ENCODE results near the gene ARGLU1.

ARGLU1 gene

DNA sequence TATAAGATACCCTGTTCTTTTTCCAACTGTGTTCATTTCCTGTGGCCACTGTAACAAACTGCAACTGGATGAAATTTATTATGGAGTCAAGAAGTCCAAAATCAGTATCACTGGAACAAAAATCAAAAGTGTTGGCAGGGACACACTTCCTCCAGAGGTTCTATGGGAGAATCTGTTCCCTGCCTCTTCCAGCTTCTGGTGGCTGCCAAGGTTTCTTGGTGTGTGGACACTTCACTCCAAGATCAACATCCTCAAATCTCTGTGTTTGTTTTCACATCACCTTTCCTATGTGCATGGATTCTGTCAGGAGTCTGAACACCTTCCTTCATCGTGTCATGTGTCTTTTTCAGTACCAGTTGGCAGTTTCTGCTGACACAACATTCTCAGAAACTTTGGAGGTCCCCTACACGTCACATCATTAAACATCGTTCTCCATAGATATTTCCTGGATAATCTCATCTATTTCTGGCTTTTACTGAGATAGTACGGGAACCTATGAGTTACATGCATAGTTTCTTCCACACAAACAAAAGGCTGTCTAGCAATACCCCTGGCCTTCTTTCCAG lies 17.3 kb downstream of the ARGLU1 start:
- no peak for FAIRE-seq
- DNase-seq (ENCODE audit: insufficient read length, low spot score) = no peak

DNA sequence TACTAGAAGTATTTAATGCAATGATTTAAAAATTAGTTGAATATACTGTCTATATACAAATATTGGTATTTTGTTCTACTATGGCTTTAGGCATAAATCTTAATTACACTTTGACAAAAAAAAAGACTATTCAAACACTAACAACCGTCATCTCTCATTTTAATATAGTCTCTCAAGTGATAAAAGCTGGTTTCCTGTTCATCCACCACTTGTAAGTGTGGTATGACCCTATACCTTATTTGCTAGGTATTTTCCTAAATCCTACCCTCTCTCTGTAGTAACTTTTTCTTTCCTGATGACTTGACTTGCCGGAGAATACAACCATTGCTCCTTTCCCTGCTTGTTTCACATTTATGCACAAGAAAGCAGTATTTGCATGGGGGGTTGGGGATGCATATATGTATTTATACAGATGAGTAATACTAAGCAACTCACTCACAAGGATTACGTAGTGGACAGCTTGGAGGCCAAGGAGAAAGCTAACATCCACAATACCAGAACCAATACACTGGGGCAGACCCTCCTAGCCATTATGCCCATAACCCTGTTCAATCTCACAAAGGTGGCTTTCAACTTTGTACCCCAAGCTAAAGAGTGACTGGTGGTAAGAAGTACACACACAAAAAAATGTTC lies 19.8 kb downstream of the ARGLU1 start:
- no peak for FAIRE-seq
- DNase-seq (ENCODE audit: insufficient read length, low spot score) = no peak

DNA sequence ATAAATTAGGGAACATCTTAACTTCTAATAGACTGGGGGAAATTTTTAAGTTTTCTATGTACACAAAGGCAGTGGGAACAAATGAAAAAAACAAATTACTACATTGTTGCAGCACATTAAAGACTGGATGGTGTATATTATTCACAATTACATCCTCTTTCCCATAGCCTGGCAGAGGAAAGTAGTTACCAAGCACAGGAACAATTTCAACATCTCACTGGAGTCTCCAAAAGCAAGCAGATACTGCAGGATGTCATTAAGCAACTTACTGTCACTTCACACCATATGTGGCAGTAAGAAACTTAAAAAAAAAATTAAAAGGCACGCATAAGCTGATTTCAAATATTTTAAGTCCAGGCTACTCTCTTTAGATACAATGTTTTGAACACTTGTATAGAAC lies 26.1 kb downstream of the ARGLU1 start:
- DNase-seq (ENCODE audit: insufficient read length, low spot score) (no peak), FAIRE-seq (no peak)

DNA sequence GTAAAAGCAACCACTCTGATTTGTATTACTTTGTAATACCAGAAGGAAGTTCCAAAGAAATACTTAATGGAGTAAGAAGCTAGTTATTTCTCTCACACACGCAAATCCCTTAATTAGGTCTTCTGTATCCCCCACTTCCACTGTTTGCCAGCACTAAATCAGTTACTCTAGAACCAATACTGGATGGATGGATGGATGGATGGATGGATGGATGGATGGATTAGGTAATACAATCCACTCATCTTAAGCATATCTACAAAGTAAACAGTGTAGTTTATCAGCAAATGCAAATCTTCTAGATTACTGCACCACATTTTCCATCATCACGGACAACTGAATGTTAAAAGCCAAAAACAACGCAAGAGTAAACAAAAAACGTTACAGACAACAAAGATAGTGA lies 27.3 kb downstream of the ARGLU1 start:
- FAIRE-seq (no peak), DNase-seq (ENCODE audit: insufficient read length, low spot score) (no peak)

DNA sequence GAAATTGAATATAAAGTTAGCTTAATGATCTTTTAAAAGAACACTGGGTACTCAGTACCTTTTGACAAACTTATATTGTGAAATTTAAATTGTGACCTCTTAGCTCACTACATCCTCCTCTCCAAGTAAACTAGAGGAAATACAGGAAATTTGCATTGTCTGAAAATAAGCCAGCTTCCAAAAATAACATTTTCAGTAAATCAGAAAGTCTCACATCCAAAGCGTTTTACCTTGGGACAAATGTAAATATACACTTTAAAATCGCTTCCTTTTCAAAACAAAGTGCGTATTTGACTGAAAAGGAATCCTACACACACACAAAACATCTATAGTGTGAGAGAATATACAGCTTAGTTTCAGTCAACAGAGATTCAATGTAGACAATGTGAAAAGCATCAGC lies 30.4 kb downstream of the ARGLU1 start:
- DNase-seq (ENCODE audit: insufficient read length, low spot score) (no peak), FAIRE-seq (no peak)

DNA sequence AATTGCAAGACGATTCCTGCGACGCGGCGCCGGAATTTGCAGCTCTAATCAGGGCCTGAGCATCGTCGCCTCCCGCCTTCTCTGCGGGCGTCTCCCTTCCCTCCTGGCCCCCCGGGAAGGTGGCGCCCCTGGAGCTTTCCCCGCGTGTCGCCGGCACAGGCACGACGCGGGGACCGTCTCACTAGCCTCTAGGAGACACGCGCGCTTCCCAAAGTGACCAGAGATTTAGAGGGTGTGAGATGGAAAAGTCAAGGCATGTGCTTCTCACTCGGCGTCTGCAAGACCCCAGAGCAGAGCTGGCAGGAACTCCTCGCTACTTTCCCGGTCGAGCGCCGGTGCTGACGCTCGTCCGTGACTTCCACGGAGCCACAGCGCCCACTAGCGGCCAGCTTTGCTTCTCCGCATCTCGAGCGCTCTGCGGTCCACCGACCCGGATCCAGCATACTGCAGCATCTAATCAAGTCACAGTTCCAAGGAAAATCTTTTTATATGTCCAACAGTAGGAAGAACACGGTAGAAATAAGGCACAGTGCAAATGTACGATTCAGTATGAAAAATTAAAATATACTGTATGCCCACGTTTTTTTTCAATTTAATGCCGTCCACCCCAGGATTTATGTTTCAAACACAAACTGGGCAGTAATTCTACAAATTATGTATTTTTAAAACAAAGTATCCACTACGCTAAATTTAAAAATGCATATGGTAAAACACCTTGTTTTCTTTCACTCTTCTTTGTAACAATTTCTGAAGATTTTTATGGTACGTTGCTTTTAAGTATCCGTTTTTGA lies 31.5 kb downstream of the ARGLU1 start:
- peak; percentile 56 for DNase-seq (ENCODE audit: insufficient read length, low spot score)
- no peak for FAIRE-seq

DNA sequence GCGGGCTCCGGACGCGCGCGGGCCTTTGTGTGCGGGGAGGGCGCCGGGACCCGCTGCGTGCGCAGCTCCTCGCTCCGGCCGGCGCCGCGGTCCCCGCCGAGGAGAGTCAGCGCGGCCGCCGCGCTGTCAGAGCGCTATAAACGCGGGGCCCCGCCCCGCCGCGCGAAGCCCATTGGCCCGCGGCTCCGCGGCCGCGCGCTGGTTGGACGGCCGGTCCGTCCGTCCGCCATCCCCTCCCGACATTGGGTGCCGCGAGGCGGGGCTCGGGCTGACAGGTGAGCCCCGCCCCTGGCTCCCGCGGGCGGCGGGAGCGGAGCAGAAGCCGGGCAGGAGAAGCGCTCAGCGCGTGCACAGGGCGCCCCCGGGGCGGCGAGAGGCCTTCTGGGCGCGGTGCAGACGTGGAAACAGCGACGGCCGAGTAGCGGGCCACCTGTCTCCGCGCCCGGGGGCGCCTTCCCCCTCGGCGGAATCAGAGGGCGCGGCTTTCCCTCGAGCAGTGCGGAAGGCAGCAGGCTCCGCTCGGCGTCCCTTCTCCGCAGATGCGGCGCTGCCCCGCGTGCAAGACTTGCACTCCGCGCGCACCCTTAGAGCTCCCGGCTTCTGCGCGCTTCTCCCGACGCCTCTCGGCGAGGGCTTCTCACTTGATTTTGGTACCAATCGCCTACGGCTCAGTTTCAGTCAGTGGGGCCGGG lies 32.2 kb downstream of the ARGLU1 start, which contains the start of gene EFNB2:
Gene EFNB2 (minus strand): TSS at position 111 of the 692 bp plus-strand sequence. CDS start 698 bp downstream, outside the sequence.
- peak; percentile 9 for FAIRE-seq
- peak; percentile 83 for DNase-seq (ENCODE audit: insufficient read length, low spot score)

DNA sequence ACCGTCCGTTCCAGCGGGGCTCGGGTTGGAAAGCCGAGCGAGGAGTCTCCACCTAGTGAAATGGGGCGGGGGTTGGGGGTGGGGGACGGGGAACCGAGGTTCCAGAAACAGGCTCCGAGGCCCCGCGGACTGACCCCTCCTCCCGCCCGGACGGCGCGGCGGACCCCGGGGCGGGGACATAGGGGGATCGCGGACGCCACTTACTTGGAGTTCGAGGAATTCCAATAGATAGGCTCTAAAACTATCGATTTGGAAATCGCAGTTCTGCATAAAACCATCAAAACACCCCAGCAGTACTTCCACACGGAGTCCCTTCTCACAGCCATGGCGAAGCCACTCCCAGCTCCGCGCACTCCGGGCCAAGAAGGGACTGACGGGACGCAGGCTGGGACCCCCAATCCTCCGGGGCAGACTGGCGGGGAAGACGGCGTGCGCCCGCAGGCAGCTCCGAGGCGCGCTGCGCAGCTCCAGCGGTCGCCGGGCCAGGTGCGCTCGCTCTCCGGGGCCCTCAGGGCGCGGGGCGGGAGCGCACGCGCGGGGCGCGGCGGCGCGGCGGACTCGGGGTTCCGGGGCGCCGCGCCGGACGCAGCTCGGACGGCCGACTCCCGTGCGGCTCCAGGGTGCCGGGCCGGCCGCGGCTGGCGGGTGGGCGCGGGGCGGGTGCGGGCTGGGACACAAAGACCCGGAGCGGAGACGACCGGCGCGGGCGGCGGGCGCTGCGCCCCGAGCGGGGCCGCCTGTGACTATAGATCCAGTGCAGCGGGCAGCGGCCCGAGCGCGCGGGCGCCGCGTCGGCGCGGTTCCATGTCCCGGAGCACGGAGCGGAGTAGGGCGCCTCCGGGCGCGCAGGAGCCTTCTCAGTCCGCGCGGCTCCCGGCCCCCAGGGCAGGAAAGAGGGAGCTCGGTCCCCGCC lies 33.0 kb downstream of the ARGLU1 start:
- DNase-seq (ENCODE audit: insufficient read length, low spot score) = no peak
- no peak for FAIRE-seq

DNA sequence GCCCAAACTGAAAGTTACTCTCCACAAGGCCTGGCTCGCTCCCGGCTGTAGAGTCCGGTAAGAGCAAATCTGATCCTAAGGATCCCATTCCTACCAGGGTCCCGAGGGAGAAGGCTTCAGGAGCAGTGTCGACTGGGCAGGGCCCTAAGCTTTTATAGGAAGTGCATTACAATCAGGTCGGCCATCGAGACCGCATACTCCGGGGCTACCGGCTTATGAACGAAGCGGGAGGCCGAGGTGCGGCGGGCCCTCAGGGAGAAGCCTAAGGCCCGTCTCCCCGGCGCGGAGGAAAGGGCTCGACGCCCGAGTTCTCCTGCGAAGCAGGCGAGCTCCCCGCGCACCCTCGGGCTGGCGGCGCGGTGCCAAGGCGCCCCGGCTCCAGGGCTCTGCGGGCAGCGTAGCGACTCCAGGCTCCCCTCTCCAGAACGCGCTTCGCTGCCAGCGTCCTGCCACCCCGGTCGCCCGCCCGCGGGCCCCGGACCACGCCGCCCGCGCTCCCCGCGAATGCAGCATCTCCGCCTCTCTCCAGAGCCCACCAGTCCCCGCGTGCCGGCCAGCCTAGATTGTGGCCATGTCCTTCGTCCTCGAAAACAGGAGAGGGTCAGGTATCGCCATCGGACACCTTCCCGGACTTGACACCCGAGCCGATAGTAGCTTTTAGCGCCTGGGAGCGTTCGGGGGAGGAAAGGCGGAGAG lies 33.8 kb downstream of the ARGLU1 start:
- DNase-seq (ENCODE audit: insufficient read length, low spot score) (peak; percentile 13), FAIRE-seq (no peak)

DNA sequence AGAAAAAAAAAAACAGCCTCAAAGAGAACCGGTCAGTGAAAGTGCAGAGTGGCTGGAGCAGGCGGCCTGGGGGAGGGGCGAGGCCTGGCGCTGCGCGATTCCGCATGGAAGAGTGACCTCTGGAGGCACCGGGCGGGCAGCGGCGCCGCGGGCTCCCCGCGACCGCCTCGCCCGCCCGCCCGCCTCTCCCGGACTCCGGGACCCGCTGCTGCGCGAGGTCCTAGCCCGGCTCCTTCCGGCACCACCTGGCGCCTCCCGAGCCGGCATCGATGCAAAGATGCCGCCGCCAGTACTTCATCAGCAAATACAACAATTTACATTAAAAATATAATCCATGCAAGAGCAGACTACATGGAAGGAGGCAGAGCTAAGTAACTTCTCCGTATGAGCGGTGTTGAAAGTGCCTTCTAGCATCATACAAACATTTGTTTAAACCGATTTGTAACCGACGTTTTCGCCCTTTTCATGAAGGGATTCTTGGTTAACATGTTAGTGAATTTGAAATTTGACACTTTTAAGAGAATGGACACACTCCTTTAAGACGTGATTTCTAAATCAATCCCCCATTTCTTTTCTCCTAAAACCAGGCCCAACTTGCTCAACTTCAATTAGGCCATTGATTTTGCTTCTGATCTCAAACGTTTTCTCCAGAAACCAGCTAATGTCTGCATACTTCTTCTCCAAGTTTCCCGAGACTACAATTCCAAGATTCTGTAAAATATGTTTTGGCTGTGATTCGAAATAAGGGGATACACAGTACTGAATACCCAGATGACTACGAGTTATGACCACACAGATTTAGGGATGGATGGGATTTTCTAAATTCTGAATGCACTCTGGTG lies 34.6 kb downstream of the ARGLU1 start:
- no peak for FAIRE-seq

DNA sequence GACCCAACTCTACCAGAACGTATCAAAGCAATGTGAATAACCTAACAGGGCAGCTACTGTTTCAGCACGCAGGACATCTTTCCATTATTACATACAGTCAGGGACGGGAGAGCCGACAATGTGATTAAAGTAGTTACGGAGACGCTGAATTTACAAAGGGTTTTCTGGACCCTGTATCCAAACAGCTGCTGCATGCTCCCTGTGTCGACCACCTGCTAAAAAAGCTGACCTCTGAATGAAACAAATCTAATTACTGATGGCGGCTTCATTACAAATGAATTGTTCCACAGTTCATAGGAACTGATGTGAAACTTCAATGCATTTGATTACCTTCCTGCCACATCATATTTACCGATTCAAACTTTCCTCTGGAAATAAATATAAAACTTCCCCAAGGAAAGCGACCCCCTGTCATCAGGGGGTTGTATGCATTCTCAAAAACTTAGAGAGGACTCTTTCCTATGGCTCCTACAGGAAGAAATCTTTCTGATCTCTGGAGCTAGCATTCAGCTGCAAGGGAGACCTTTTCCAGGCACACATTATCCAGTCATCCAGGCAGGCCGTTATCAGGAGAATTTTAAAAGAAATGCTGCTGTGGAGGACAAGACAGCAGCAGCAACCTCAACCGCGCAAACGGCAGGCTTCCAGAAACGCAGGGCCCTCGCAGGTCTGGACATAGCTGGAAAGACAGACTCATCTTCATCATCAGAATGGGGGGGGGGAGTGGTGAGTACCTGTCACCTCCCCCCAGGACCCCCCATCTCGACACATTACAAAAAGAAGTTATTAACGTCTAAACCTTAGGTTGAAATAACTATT lies 35.6 kb downstream of the ARGLU1 start:
- no peak for FAIRE-seq
- no peak for DNase-seq (ENCODE audit: insufficient read length, low spot score)

More for the DNA sequence above, 34.6 kb downstream of the ARGLU1 start:
- DNase-seq (ENCODE audit: insufficient read length, low spot score) = peak; percentile 38

DNA sequence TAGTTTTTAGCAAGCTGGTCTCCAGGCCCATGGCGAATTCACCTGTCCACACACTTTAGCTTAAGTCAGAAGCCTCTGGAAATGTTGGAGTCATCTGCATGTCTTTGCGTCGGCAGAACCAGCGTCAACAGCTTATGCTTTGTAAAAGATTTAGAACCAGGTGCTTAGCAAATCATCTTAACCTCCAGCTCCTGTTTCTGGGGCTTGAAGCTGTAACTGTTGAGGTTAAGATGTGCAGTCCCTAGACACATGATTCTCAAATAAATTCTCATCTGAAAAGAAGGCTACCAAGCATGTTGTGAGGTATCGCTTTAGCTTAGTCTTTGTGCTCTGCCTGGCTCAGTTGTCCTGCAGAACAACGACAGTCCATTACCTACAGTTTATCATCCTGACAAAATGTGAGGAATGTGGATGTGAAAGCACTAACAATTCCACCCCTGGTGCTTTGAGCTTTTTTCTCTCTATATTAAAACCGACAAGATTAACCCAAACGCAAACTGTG lies 36.9 kb downstream of the ARGLU1 start:
- no peak for FAIRE-seq
- DNase-seq (ENCODE audit: insufficient read length, low spot score) = no peak

DNA sequence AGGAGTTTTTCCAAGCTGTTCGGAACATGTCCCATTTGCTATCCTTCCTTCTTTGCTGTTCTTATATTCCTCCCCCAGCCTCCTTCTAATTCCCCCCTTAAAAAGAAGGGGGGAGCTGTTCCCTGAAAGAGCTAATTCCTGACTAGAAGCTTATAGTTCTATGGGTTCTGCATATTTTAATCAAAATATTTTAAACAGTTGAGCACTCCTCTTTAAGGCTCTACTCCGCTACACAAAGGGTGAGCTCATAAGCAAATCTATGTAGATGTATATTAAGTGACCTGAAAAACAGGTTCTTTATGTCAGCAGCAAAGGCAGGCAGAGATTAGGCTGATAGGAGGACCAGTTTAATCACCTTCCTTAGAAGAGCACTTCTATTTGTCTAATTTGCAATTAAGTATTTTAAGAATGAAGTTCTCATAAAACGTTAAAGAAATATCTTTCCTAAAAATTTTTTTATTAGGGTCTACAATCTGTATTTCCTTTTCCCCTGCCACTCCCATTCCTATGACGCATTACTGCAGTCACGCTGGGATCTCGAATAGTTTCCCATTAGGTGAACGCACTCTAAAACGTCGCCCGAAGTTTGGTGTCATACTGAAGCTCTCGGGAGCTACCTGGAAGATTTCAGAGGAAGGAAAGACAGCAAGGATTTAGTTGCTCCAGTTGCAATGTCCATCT lies 37.6 kb downstream of the ARGLU1 start:
- DNase-seq (ENCODE audit: insufficient read length, low spot score) (no peak), FAIRE-seq (no peak)

DNA sequence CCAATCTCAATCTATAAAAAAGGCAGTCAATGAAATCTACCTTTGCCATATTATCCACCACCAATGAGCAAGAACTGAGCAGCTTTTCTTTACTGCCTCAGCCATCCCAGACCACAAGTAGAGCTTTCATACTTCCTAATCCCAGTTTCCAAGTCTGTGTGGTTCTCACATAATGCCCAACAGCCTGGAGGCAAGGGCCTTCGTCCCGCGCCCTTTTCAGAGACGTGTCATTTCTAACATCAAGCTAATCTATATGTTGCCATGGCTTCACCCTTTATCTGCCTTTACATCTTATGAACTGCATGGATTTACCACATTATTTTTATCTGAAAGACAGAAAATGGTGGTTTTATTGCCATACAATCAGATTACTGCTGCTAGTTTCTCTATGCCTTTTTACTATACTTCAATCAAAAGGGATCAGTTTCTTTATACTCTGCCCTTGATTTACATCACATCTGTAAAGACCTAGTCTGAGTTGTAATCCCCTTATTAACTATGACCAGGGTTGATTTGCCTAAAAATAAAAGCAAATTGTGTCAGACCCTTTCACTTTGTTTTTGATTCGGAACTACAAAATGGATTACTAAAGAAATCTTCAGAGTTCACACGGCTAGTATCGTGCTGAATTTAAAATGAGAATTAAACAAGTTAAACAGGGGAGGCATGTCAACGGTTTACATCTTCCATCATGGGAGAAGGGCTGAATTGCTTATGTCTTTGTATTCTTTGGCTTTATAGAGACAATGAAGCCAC lies 38.3 kb downstream of the ARGLU1 start:
- no peak for DNase-seq (ENCODE audit: insufficient read length, low spot score)
- no peak for FAIRE-seq

DNA sequence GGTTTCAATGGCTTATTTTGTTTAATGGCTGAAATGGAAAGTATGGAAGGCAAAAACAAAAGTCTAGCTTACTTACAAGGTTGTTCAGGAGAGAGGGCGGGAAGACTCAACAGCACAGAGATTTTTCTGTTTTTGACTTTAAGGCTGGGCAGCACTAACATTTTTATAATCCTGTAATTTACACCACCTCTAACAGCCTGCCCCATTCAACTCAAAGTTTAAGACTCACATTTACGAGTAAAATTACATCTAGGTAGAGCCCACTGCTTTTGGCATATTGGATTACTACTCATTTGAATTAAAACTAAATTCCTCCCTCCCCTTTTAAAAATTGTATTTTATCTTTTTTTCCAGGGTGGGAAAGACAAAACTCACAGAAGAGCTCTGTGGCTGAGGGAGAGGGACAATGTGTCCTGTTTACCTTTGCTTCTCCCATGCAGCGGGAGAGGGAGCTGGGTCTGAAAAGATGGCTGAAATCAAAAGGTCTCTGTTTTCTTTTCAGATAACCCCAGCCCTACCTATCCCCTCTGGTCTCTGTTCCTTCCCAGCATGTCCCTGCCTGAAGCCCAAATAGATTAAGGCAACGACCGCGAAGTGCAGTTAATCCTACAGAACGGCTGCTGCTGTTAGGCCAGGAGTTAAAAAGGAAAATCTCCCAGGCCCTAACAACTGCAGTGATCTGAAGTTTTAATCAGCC lies 39.1 kb downstream of the ARGLU1 start:
- FAIRE-seq (no peak), DNase-seq (ENCODE audit: insufficient read length, low spot score) (no peak)

DNA sequence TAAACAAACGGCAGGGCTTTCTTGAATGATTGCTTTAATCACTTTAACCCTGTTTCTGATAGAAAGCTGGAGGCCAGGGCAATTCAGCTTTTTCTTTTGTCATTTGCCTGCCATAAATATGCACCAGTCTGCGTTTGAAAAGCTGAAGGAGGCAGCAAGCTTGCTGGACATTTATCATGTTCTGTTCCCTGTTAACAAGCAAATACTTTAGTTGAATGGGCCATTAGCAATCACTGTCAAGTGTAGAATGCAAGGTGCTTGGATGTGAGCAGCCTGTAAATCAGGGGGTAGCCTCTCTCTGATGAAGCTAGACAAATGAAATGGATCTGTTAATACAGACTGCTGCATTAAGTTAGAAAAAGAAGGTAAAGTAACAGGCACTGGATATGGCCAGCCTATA lies 40.1 kb downstream of the ARGLU1 start:
- FAIRE-seq = no peak
- DNase-seq (ENCODE audit: insufficient read length, low spot score) = no peak

Data from HTR-8/SVneo (cell line).